Transverse colon (tissue), 4 donors: ENCODE measurements around the gene ELFN1. TPM values are rescaled to one million over a fixed set of nuclear protein-coding genes. Genes with fewer than 3 reads are reported as not detected.
"Not testable (repeated sequence)": the region's sequence is repeated elsewhere in the genome, so short reads cannot be mapped to it uniquely, and the experiment has no call there.

Source experiments
- DNase-seq: peaks from one replicate; pipeline ENCODE4 v3.0.0-alpha.2; 2019
- H3K27ac ChIP-seq, 4 donors: fragments of 200-600 bp; sonication (generic); 2 replicates each; pipeline ENCODE4 v1.5.1; 2016 to 2018; ENCODE audit warnings: inconsistent platforms in 4 of 4
- H3K27me3 ChIP-seq: fragments of 200-600 bp; sonication (generic); 2 replicates; pipeline ENCODE4 v1.5.1; 2017; ENCODE audit warnings: inconsistent platforms
- H3K36me3 ChIP-seq, 4 donors: fragments of 200-600 bp; sonication (generic); 2 replicates each; pipeline ENCODE4 v1.5.1; 2017 to 2019; ENCODE audit warnings: inconsistent platforms in 4 of 4
- H3K4me1 ChIP-seq, 4 donors: fragments of 200-600 bp; sonication (generic); 2 replicates each; pipeline ENCODE4 v1.5.1; 2017 to 2020; ENCODE audit warnings: inconsistent platforms in 4 of 4
- H3K4me3 ChIP-seq, 4 donors: fragments of 200-600 bp; sonication (generic); 1 replicate in 1 of 4; 2 replicates in 3 of 4; pipeline versions ENCODE4 v1.5.1 to v1.6.1; 2017 to 2019; ENCODE audit warnings: inconsistent platforms in 4 of 4
- H3K9me3 ChIP-seq, 2 donors: fragments of 200-600 bp; sonication (generic); 2 replicates each; pipeline ENCODE4 v1.5.1; 2017 to 2019; ENCODE audit warnings: inconsistent platforms in 2 of 2
- EP300 ChIP-seq: sonication (generic); formaldehyde crosslinking; IDR thresholded peaks from one replicate; pipeline ENCODE4 v1.6.1; 2017; ENCODE audit warnings: antibody characterized with exemption, low read depth
- POLR2A ChIP-seq: fragments of 450-650 bp; IDR thresholded peaks from one replicate; pipeline ENCODE4 v1.6.1; 2016; ENCODE audit warnings: antibody characterized with exemption, mild to moderate bottlenecking, moderate library complexity
- POLR2AphosphoS5 ChIP-seq, 3 donors: sonication (generic); formaldehyde crosslinking; IDR thresholded peaks; one replicate each; pipeline ENCODE4 v1.6.1; 2016; ENCODE audit warnings: antibody characterized with exemption in 3 of 3
- WGBS, 2 donors: methylation state at CpG; one replicate each; pipeline ENCODE4 v1.1.5; 2018; ENCODE audit warnings: low coverage in 1 of 2; 5-methylcytosine and 5-hydroxymethylcytosine counted together
- in situ Hi-C, 4 donors: fragments of 200-750 bp; cut with MboI; loops; one replicate each; pipeline versions ENCODE4 v1.15.0 to v1.15.1; 2017; ENCODE audit warnings: low sequenced_read_pairs in 3 of 4, low pct_ligation_motif_present in 1 of 4, low pct_unique_long_range_greater_than_20kb in 1 of 4
- intact Hi-C: fragments of 100-400 bp; cut with DNase I; formaldehyde crosslinking; loops from one replicate; pipeline ENCODE4 v1.15.1; 2023; ENCODE audit warnings: low total_unique reads
- total RNA-seq, 4 donors: library from RNA; depleted of rRNA; stranded (reverse); fragments of >200 nt; gene quantifications; one replicate each; pipeline ENCODE4 v1.1.0, GENCODE V29; 2016
- TF ChIP-seq, protein P1 (sequence below), 5 experiments: fragments of 200-600 bp in 3 of 5; fragments of 450-650 bp in 2 of 5; sonication (generic) in 3 of 5; IDR thresholded peaks; 1 replicate in 2 of 5; 2 replicates in 3 of 5; pipeline ENCODE4 v1.5.1; 2016 to 2017; ENCODE audit warnings: antibody characterized with exemption in 5 of 5, inconsistent platforms in 3 of 5, mild to moderate bottlenecking in 2 of 5, moderate library complexity in 1 of 5

The ELFN1 gene
- total RNA-seq, 4 donors from 2014 or later, result 0.14 to 0.60 (median 0.32) TPM; not detected in 1

- WGBS, 2 donors, result 57 to 64% methylated on average over 6 to 13 of the region's 20 CpGs
These were observed 46.4 kb downstream of the ELFN1 start for GRCh38 chr7:1716263-1717094.

GRCh38 chr7:1717095-1717483, 47.0 kb downstream of the ELFN1 start:
- intact Hi-C loops, result no loop called here
- H3K9me3 ChIP-seq, result no peaks in the 10 kb centered on the region

More at GRCh38 chr7:1716263-1717094, 46.4 kb downstream of the ELFN1 start:
- TF ChIP-seq POLR2A, result no peak
- no peak for TF ChIP-seq EP300
- TF ChIP-seq POLR2AphosphoS5 (IDR thresholded peaks at IDR 0.05), result no peak
- TF ChIP-seq, protein P1, sequence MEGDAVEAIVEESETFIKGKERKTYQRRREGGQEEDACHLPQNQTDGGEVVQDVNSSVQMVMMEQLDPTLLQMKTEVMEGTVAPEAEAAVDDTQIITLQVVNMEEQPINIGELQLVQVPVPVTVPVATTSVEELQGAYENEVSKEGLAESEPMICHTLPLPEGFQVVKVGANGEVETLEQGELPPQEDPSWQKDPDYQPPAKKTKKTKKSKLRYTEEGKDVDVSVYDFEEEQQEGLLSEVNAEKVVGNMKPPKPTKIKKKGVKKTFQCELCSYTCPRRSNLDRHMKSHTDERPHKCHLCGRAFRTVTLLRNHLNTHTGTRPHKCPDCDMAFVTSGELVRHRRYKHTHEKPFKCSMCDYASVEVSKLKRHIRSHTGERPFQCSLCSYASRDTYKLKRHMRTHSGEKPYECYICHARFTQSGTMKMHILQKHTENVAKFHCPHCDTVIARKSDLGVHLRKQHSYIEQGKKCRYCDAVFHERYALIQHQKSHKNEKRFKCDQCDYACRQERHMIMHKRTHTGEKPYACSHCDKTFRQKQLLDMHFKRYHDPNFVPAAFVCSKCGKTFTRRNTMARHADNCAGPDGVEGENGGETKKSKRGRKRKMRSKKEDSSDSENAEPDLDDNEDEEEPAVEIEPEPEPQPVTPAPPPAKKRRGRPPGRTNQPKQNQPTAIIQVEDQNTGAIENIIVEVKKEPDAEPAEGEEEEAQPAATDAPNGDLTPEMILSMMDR (IDR thresholded peaks at IDR 0.05), result no peak
- DNase-seq, result no peak
- Histone ChIP-seq H3K4me1 (no peaks in the 10 kb centered on the region), H3K27me3 (peaks cover 28% of the 10 kb centered on the region), H3K36me3 (no peaks in the 10 kb centered on the region), H3K9me3 (no peaks in the 10 kb centered on the region), H3K4me3 (no peak overlapping the region), H3K27ac (no peak overlapping the region)
- in situ Hi-C loops, result no loop called here
- intact Hi-C loops, result no loop called here

GRCh38 chr7:1717903-1718676, 48.0 kb downstream of the ELFN1 start:
- Histone ChIP-seq H3K27me3 (peaks cover 25% of the 10 kb centered on the region), H3K27ac (no peak overlapping the region), H3K36me3 (no peaks in the 10 kb centered on the region), H3K4me3 (no peak overlapping the region), H3K9me3 (no peaks in the 10 kb centered on the region), H3K4me1 (no peaks in the 10 kb centered on the region)
- no peak for DNase-seq
- intact Hi-C loops (no loop called here), in situ Hi-C loops (no loop called here)
- no peak for TF ChIP-seq POLR2A
- TF ChIP-seq, protein P1 (IDR thresholded peaks at IDR 0.05), result no peak
- no peak for TF ChIP-seq EP300
- TF ChIP-seq POLR2AphosphoS5 (IDR thresholded peaks at IDR 0.05), result no peak
- 92 to 100% methylated on average over 1 to 15 of the region's 15 CpGs for WGBS, 2 donors

More at GRCh38 chr7:1717095-1717483, 47.0 kb downstream of the ELFN1 start:
- WGBS, 2 donors, result 92% methylated on average over 7 of the region's 10 CpGs; no CpG with 5 or more reads in 1 of the 2 donors
- Histone ChIP-seq H3K4me1 (no peaks in the 10 kb centered on the region), H3K36me3 (no peaks in the 10 kb centered on the region), H3K4me3 (no peak overlapping the region), H3K27ac (no peak overlapping the region), H3K27me3 (peaks cover 28% of the 10 kb centered on the region)
- no peak for DNase-seq
- no peak for TF ChIP-seq POLR2AphosphoS5 (IDR thresholded peaks at IDR 0.05)
- TF ChIP-seq EP300, result no peak
- TF ChIP-seq, protein P1 (IDR thresholded peaks at IDR 0.05), result no peak
- in situ Hi-C loops, result no loop called here

- H3K4me3 ChIP-seq, intact Hi-C loops, H3K9me3 ChIP-seq, H3K27ac ChIP-seq, H3K36me3 ChIP-seq, in situ Hi-C loops, H3K4me1 ChIP-seq, DNase-seq: not testable (repeated sequence)
- H3K27me3 ChIP-seq, result peaks cover 19% of the 10 kb centered on the region
- WGBS, 2 donors, result 67% methylated on average over 5 of the region's 10 CpGs; no CpG with 5 or more reads in 1 of the 2 donors
These were observed 48.8 kb downstream of the ELFN1 start for GRCh38 chr7:1718850-1719249.

GRCh38 chr7:1719256-1719655, 49.2 kb downstream of the ELFN1 start:
- H3K27me3 ChIP-seq, result peaks cover 15% of the 10 kb centered on the region
- in situ Hi-C loops, H3K36me3 ChIP-seq, H3K4me1 ChIP-seq, H3K9me3 ChIP-seq, intact Hi-C loops, H3K27ac ChIP-seq, H3K4me3 ChIP-seq, DNase-seq: not testable (repeated sequence)
- 67% methylated on average over 3 of the region's 13 CpGs; no CpG with 5 or more reads in 1 of the 2 donors for WGBS, 2 donors
